Measurements from ENCODE around the gene STC2.

The STC2 gene

GRCh38 chr5:173328844-173329490 lies 753 bp upstream of the STC2 start:
- no peak for TF ChIP-seq CTCF (IDR thresholded peaks at IDR 0.05; ENCODE audit: poor library complexity, severe bottlenecking)
- peaks cover 33% of the 10 kb centered on the region for H3K4me1 ChIP-seq (ENCODE audit: insufficient read depth, poor library complexity, severe bottlenecking)
- ATAC-seq (ENCODE audit: low read depth) (peak; percentile 40), DNase-seq (ENCODE audit: low spot score) (peak; percentile 90)
- H3K27ac ChIP-seq (ENCODE audit: poor library complexity, severe bottlenecking) = peak overlapping the region; percentile 92
- H3K4me3 ChIP-seq (ENCODE audit: severe bottlenecking) = peak overlapping the region; percentile 47
- no peaks in the 10 kb centered on the region for H3K27me3 ChIP-seq (ENCODE audit: insufficient read depth, poor library complexity, severe bottlenecking)
- peaks cover 39% of the 10 kb centered on the region for H3K36me3 ChIP-seq (ENCODE audit: low read depth)
- no peaks in the 10 kb centered on the region for H3K9me3 ChIP-seq (ENCODE audit: severe bottlenecking)

GRCh38 chr5:173327084-173327947 lies 898 bp downstream of the STC2 start:
- ATAC-seq (ENCODE audit: low read depth) (peak; percentile 0; the same call in 1 of the 3 replicates), DNase-seq (ENCODE audit: low spot score) (no peak)
- Histone ChIP-seq H3K4me3 (ENCODE audit: severe bottlenecking) (peak overlapping the region; percentile 47), H3K27ac (ENCODE audit: poor library complexity, severe bottlenecking) (peak overlapping the region; percentile 92), H3K27me3 (ENCODE audit: insufficient read depth, poor library complexity, severe bottlenecking) (no peaks in the 10 kb centered on the region), H3K36me3 (ENCODE audit: low read depth) (peaks cover 56% of the 10 kb centered on the region), H3K4me1 (ENCODE audit: insufficient read depth, poor library complexity, severe bottlenecking) (peaks cover 23% of the 10 kb centered on the region), H3K9me3 (ENCODE audit: severe bottlenecking) (no peaks in the 10 kb centered on the region)
- TF ChIP-seq CTCF (IDR thresholded peaks at IDR 0.05; ENCODE audit: poor library complexity, severe bottlenecking) = no peak

GRCh38 chr5:173326501-173326960 lies 1.7 kb downstream of the STC2 start:
- Histone ChIP-seq H3K4me1 (ENCODE audit: insufficient read depth, poor library complexity, severe bottlenecking) (peaks cover 20% of the 10 kb centered on the region), H3K36me3 (ENCODE audit: low read depth) (peaks cover 64% of the 10 kb centered on the region), H3K27me3 (ENCODE audit: insufficient read depth, poor library complexity, severe bottlenecking) (no peaks in the 10 kb centered on the region), H3K9me3 (ENCODE audit: severe bottlenecking) (no peaks in the 10 kb centered on the region), H3K4me3 (ENCODE audit: severe bottlenecking) (peak overlapping the region; percentile 47), H3K27ac (ENCODE audit: poor library complexity, severe bottlenecking) (peak overlapping the region; percentile 92)
- ATAC-seq (ENCODE audit: low read depth) = peak; percentile 28; the same call in 2 of the 3 replicates
- DNase-seq (ENCODE audit: low spot score) = no peak
- no peak for TF ChIP-seq CTCF (IDR thresholded peaks at IDR 0.05; ENCODE audit: poor library complexity, severe bottlenecking)

- no peak for TF ChIP-seq CTCF (IDR thresholded peaks at IDR 0.05; ENCODE audit: poor library complexity, severe bottlenecking)
- Histone ChIP-seq H3K4me3 (ENCODE audit: severe bottlenecking) (peak overlapping the region; percentile 47), H3K27ac (ENCODE audit: poor library complexity, severe bottlenecking) (no peak overlapping the region), H3K4me1 (ENCODE audit: insufficient read depth, poor library complexity, severe bottlenecking) (peaks cover 16% of the 10 kb centered on the region), H3K27me3 (ENCODE audit: insufficient read depth, poor library complexity, severe bottlenecking) (no peaks in the 10 kb centered on the region), H3K9me3 (ENCODE audit: severe bottlenecking) (no peaks in the 10 kb centered on the region), H3K36me3 (ENCODE audit: low read depth) (peaks cover 77% of the 10 kb centered on the region)
- ATAC-seq (ENCODE audit: low read depth) = no peak
- no peak for DNase-seq (ENCODE audit: low spot score)
These were observed 3.0 kb downstream of the STC2 start for GRCh38 chr5:173325091-173325698.
